HG03469 (cell line): ENCODE results near the gene ASCL2.
"Not testable (repeated sequence)": the region's sequence is repeated elsewhere in the genome, so short reads cannot be mapped to it uniquely, and the experiment has no call there.

Source experiments
- ATAC-seq: cut with Tn5 transposase; IDR thresholded peaks from one replicate; pipeline ENCODE4 v1.9.1; 2021; ENCODE audit warnings: mild to moderate bottlenecking, moderate library complexity, moderate number of reproducible peaks; ENCODE audit not compliant: unreplicated experiment

Gene ASCL2

GRCh38 chr11:2237457-2238238 lies 32.7 kb downstream of the ASCL2 start:
- ATAC-seq = no peak

GRCh38 chr11:2236381-2237134 lies 33.8 kb downstream of the ASCL2 start:
- ATAC-seq = not testable (repeated sequence)

GRCh38 chr11:2235588-2236326 lies 34.6 kb downstream of the ASCL2 start:
- no peak for ATAC-seq

- no peak for ATAC-seq
These were observed 35.4 kb downstream of the ASCL2 start for GRCh38 chr11:2234963-2235362.

GRCh38 chr11:2233693-2234455 lies 36.5 kb downstream of the ASCL2 start:
- ATAC-seq = no peak

GRCh38 chr11:2229713-2230297 lies 40.6 kb downstream of the ASCL2 start:
- no peak for ATAC-seq

- ATAC-seq = no peak
These were observed 46.1 kb downstream of the ASCL2 start for GRCh38 chr11:2224254-2224653.

GRCh38 chr11:2223153-2223794 lies 47.1 kb downstream of the ASCL2 start:
- ATAC-seq = no peak

- no peak for ATAC-seq
These were observed 47.9 kb downstream of the ASCL2 start for GRCh38 chr11:2222451-2222850.

- ATAC-seq = no peak
These were observed 48.8 kb downstream of the ASCL2 start for GRCh38 chr11:2221591-2221990.

GRCh38 chr11:2221024-2221423 lies 49.4 kb downstream of the ASCL2 start:
- no peak for ATAC-seq

- ATAC-seq = no peak
These were observed 50.1 kb downstream of the ASCL2 start for GRCh38 chr11:2220173-2220771.

- ATAC-seq = no peak
These were observed 50.9 kb downstream of the ASCL2 start for GRCh38 chr11:2219318-2220017.
